HepG2 (cell line): Measurements from ENCODE around the gene SYTL3. TPM values are rescaled to one million over a fixed set of nuclear protein-coding genes. Genes with fewer than 3 reads are reported as not detected.

Experiments used
- ATAC-seq: fragments of 200-7000 bp; cut with Tn5 transposase; 3 replicates; pipeline ENCODE4 v1.9.1; 2020; ENCODE audit warnings: mild to moderate bottlenecking, moderate library complexity
- BruUV-seq: library from RNA; stranded (reverse); fragments of 400-500 nt; replicated peaks from 2 replicates; lab custom pipeline; 2021; lab: Mats Ljungman, UMichigan
- CTCF ChIA-PET: fragments of 300-600 bp; formaldehyde crosslinking; extraction: SDS; loops from one replicate; lab custom pipeline; 2021; ENCODE audit warnings: low total read pairs, inconsistent platforms, low intra/inter-chr PET ratio; lab: Yijun Ruan, JAX
- POLR2A ChIA-PET: fragments of 350-600 bp; sonication (Branson Sonifier 250); formaldehyde crosslinking; loops from one replicate; lab custom pipeline; 2020; ENCODE audit warnings: antibody characterized with exemption, inconsistent platforms; lab: Yijun Ruan, JAX
- DNase-seq: peaks from one replicate; pipeline ENCODE4 v3.0.0-alpha.2; 2015; ENCODE audit warnings: low spot score
- FAIRE-seq: peaks from 3 replicates; lab custom pipeline; 2011; peaks lifted over from hg19 to GRCh38; lab: Jason Lieb, UNC
- H2AFZ ChIP-seq: one replicate; pipeline ENCODE4 v1.6.1; 2011; ENCODE audit warnings: low read length, inconsistent platforms
- H3K27ac ChIP-seq: fragments of 300-600 bp; 3 replicates; pipeline ENCODE4 v1.8.0; 2011; ENCODE audit warnings: mixed run types, mild to moderate bottlenecking, mixed read lengths, low read length, inconsistent platforms; ENCODE audit not compliant: insufficient read depth; ENCODE audit errors: extremely low read length
- H3K27me3 ChIP-seq, 2 experiments: fragments of 200-600 bp in 1 of 2; 2 replicates in 1 of 2; 3 replicates in 1 of 2; pipeline versions ENCODE4 v1.6.0 to v1.8.0; 2011; ENCODE audit warnings: low read length in 2 of 2, mild to moderate bottlenecking in 2 of 2, moderate library complexity in 2 of 2, inconsistent platforms in 1 of 2; ENCODE audit not compliant: insufficient read depth in 2 of 2, control insufficient read depth in 1 of 2
- H3K36me3 ChIP-seq, 2 experiments: fragments of 200-600 bp in 1 of 2; replicated peaks in 1 of 2; 2 replicates in 1 of 2; 3 replicates in 1 of 2; pipeline versions ENCODE4 v1.5.1 to v1.8.0; 2011; ENCODE audit warnings: low read length in 2 of 2, inconsistent platforms in 1 of 2; ENCODE audit not compliant: insufficient read depth in 2 of 2, control insufficient read depth in 1 of 2
- H3K4me1 ChIP-seq: 2 replicates; pipeline ENCODE4 v1.5.1; 2012; ENCODE audit warnings: low read length, inconsistent platforms; ENCODE audit not compliant: insufficient read depth
- H3K4me2 ChIP-seq: 2 replicates; pipeline ENCODE4 v1.6.0; 2011; ENCODE audit warnings: low read depth, low read length, inconsistent platforms
- H3K4me3 ChIP-seq, 3 experiments: fragments of 200-600 bp in 1 of 3; sonication (generic), shearing (Covaris generic) in 1 of 3; replicated peaks in 1 of 3; 2 replicates each; pipeline ENCODE4 v1.5.1; 2011 to 2016; ENCODE audit warnings: low read length in 3 of 3, inconsistent platforms in 2 of 3, low read depth in 2 of 3, mild to moderate bottlenecking in 2 of 3, control low read depth in 1 of 3, mixed read lengths in 1 of 3; ENCODE audit not compliant: insufficient read depth in 1 of 3
- H3K79me2 ChIP-seq: one replicate; pipeline ENCODE4 v1.6.1; 2011; ENCODE audit warnings: low read length, inconsistent platforms; ENCODE audit not compliant: insufficient read depth
- H3K9ac ChIP-seq: 2 replicates; pipeline ENCODE4 v1.6.0; 2011; ENCODE audit warnings: mild to moderate bottlenecking, low read depth, low read length, inconsistent platforms; ENCODE audit not compliant: insufficient read depth
- H3K9me3 ChIP-seq: 2 replicates; pipeline ENCODE4 v1.5.1; 2012; ENCODE audit warnings: mild to moderate bottlenecking, low read length
- H4K20me1 ChIP-seq: 2 replicates; pipeline ENCODE4 v1.6.0; 2011; ENCODE audit warnings: inconsistent platforms, mild to moderate bottlenecking, low read length, moderate library complexity; ENCODE audit not compliant: insufficient read depth
- ATF5 ChIP-seq: sonication (generic); formaldehyde crosslinking; IDR thresholded peaks from 2 replicates; pipeline ENCODE4 v1.4.0; 2020; ENCODE audit warnings: mild to moderate bottlenecking, low read depth, missing genetic modification reagents
- CENPX ChIP-seq: sonication (generic); formaldehyde crosslinking; IDR thresholded peaks from 2 replicates; pipeline ENCODE4 v1.9.0; 2021; ENCODE audit warnings: mild to moderate bottlenecking, missing genetic modification reagents, moderate library complexity
- DPF2 ChIP-seq: sonication (generic); formaldehyde crosslinking; IDR thresholded peaks from 2 replicates; pipeline ENCODE4 v1.4.0; 2020; ENCODE audit warnings: mild to moderate bottlenecking, low read depth, missing genetic modification reagents, borderline replicate concordance
- ERF ChIP-seq: IDR thresholded peaks from 2 replicates; pipeline ENCODE4 v1.6.1; 2018; ENCODE audit warnings: missing biosample characterization, missing genetic modification reagents
- KLF11 ChIP-seq: IDR thresholded peaks from 2 replicates; pipeline ENCODE4 v1.6.1; 2016; ENCODE audit warnings: missing compliant biosample characterization
- MTERF4 ChIP-seq: sonication (generic); formaldehyde crosslinking; IDR thresholded peaks from 2 replicates; pipeline ENCODE4 v1.8.0; 2023; ENCODE audit warnings: mild to moderate bottlenecking, missing genetic modification reagents
- NCOA1 ChIP-seq: sonication (generic); formaldehyde crosslinking; IDR thresholded peaks from 2 replicates; pipeline ENCODE4 v1.9.0; 2021; ENCODE audit warnings: missing genetic modification reagents
- RXRA ChIP-seq: sonication (generic); formaldehyde crosslinking; IDR thresholded peaks from 2 replicates; pipeline ENCODE4 v1.5.1; 2020; ENCODE audit warnings: missing genetic modification reagents
- SMARCC2 ChIP-seq: fragments of 450-650 bp; IDR thresholded peaks from 2 replicates; pipeline ENCODE4 v1.6.1; 2017; ENCODE audit warnings: antibody characterized with exemption, mild to moderate bottlenecking
- SRF ChIP-seq: IDR thresholded peaks from 2 replicates; pipeline ENCODE4 v1.6.1; 2011; ENCODE audit warnings: mild to moderate bottlenecking, low read depth, low read length, moderate library complexity
- ZBTB2 ChIP-seq: sonication (generic); formaldehyde crosslinking; IDR thresholded peaks from 2 replicates; pipeline ENCODE4 v1.8.0; 2022; ENCODE audit warnings: low read depth, missing genetic modification reagents
- ZC3H13 ChIP-seq: sonication (generic); formaldehyde crosslinking; IDR thresholded peaks from 2 replicates; pipeline ENCODE4 v1.8.1; 2023; ENCODE audit warnings: mild to moderate bottlenecking, missing genetic modification reagents, moderate library complexity
- ZMYM3 ChIP-seq: sonication (generic); formaldehyde crosslinking; IDR thresholded peaks from 2 replicates; pipeline ENCODE4 v1.5.1; 2020; ENCODE audit warnings: mild to moderate bottlenecking, missing genetic modification reagents
- ZNF207 ChIP-seq: fragments of 450-650 bp; IDR thresholded peaks from 2 replicates; pipeline ENCODE4 v1.6.1; 2016; ENCODE audit warnings: antibody characterized with exemption, borderline replicate concordance
- ZNF235 ChIP-seq: sonication (generic); formaldehyde crosslinking; IDR thresholded peaks from 2 replicates; pipeline ENCODE4 v1.8.1; 2023; ENCODE audit warnings: mild to moderate bottlenecking, missing genetic modification reagents, borderline replicate concordance
- ZNF333 ChIP-seq: sonication (generic); formaldehyde crosslinking; IDR thresholded peaks from 2 replicates; pipeline ENCODE4 v1.4.0; 2020; ENCODE audit warnings: mild to moderate bottlenecking, missing genetic modification reagents, borderline replicate concordance
- ZNF510 ChIP-seq: sonication (generic); formaldehyde crosslinking; IDR thresholded peaks from 2 replicates; pipeline ENCODE4 v1.4.0; 2020; ENCODE audit warnings: low read depth, mild to moderate bottlenecking, missing genetic modification reagents
- ZNF775 ChIP-seq: sonication (generic); formaldehyde crosslinking; IDR thresholded peaks from 2 replicates; pipeline ENCODE4 v1.4.0; 2020; ENCODE audit warnings: missing genetic modification reagents, mild to moderate bottlenecking, moderate library complexity, borderline replicate concordance
- ZNF841 ChIP-seq: sonication (generic); formaldehyde crosslinking; IDR thresholded peaks from 2 replicates; pipeline ENCODE4 v1.8.1; 2023; ENCODE audit warnings: missing genetic modification reagents, borderline replicate concordance
- WGBS: methylation state at CpG from one replicate; pipeline ENCODE4 v1.1.6; 2017; ENCODE audit warnings: low lambda C conversion rate; 5-methylcytosine and 5-hydroxymethylcytosine counted together
- in situ Hi-C: cut with HindIII; loops from 2 replicates; pipeline ENCODE4 v1.10.0; 2017; ENCODE audit warnings: low pct_unique_long_range_greater_than_20kb; ENCODE audit not compliant: extremely low pct_ligation_motif_present
- intact Hi-C: fragments of 100-400 bp; cut with micrococcal nuclease; formaldehyde crosslinking; loops from one replicate; pipeline ENCODE4 v1.10.0; 2022; ENCODE audit not compliant: unreplicated experiment
- polyA plus RNA-seq, 8 experiments: library from polyadenylated mRNA; depleted of rRNA in 3 of 8; stranded (reverse) in 7 of 8; unstranded in 1 of 8; fragments of >200 nt; fragmentation: Illumina TruSeq in 4 of 8; extraction: Trizol in 4 of 8; gene quantifications; 2 replicates each; pipeline versions ENCODE4 v1.2.1 to v1.2.3, GENCODE V29; 2011 to 2016; ENCODE audit warnings: low read depth in 4 of 8, missing spikeins in 1 of 8, mixed read lengths in 1 of 8; ENCODE audit not compliant: insufficient read depth in 1 of 8
- total RNA-seq, 5 experiments: library from RNA; depleted of rRNA; stranded (reverse); fragments of >200 nt; fragmentation: Illumina TruSeq; extraction: Trizol; gene quantifications; 2 replicates each; pipeline ENCODE4 v1.2.3, GENCODE V29; 2016; ENCODE audit warnings: low read depth in 1 of 5

Gene SYTL3
- total and polyA plus RNA-seq, 2 of the 13 experiments (the other 11 are each of a cell fraction or from before 2014, with no cell fraction given) = 0.11 to 0.28 TPM

GRCh38 chr6:158739673-158740072, 89.8 kb downstream of the SYTL3 start:
- Histone ChIP-seq H3K36me3 (no peaks in the 10 kb centered on the region), H3K27ac (no peak overlapping the region), H3K79me2 (no peaks in the 10 kb centered on the region), H2AFZ (no peak overlapping the region), H3K4me1 (no peaks in the 10 kb centered on the region), H3K9me3 (peaks cover 5% of the 10 kb centered on the region; the same call in 1 of the 2 replicates), H3K4me2 (no peak overlapping the region), H3K4me3 (no peak overlapping the region), H4K20me1 (no peaks in the 10 kb centered on the region), H3K27me3 (peaks cover 0 to 9% of the 10 kb centered on the region in 2 experiments; a peak in 3 of 5 replicates), H3K9ac (no peak overlapping the region)
- intact Hi-C loops = no loop called here
- CTCF ChIA-PET = no interaction called here
- in situ Hi-C loops = no loop called here
- ATAC-seq = no peak
- TF ChIP-seq SRF (no peak), ERF (CRISPR knock-in tag) (no peak), ZNF775 (CRISPR knock-in tag) (no peak), ZC3H13 (no peak), ZNF235 (CRISPR knock-in tag) (no peak), ATF5 (CRISPR knock-in tag) (no peak), CENPX (CRISPR knock-in tag) (no peak), ZNF510 (CRISPR knock-in tag) (no peak), KLF11 (CRISPR knock-in tag) (no peak), RXRA (CRISPR knock-in tag) (no peak), ZMYM3 (CRISPR knock-in tag) (no peak), ZNF333 (CRISPR knock-in tag) (no peak), NCOA1 (CRISPR knock-in tag) (no peak), ZNF841 (CRISPR knock-in tag) (no peak), ZBTB2 (CRISPR knock-in tag) (no peak), MTERF4 (CRISPR knock-in tag) (no peak), DPF2 (CRISPR knock-in tag) (no peak), SMARCC2 (no peak), ZNF207 (no peak)
- no peak for FAIRE-seq
- 48% methylated on average over 1 of the region's 1 CpG for WGBS
- POLR2A ChIA-PET = no interaction called here
- no TSS peak for BruUV-seq
- DNase-seq = no peak
